GM19328 (cell line): ENCODE data around the gene SMARCE1.

Source experiments
- ATAC-seq: cut with Tn5 transposase; IDR thresholded peaks from one replicate; pipeline ENCODE4 v1.9.1; 2021; ENCODE audit warnings: mild to moderate bottlenecking, moderate library complexity; ENCODE audit not compliant: unreplicated experiment

Gene SMARCE1

DNA sequence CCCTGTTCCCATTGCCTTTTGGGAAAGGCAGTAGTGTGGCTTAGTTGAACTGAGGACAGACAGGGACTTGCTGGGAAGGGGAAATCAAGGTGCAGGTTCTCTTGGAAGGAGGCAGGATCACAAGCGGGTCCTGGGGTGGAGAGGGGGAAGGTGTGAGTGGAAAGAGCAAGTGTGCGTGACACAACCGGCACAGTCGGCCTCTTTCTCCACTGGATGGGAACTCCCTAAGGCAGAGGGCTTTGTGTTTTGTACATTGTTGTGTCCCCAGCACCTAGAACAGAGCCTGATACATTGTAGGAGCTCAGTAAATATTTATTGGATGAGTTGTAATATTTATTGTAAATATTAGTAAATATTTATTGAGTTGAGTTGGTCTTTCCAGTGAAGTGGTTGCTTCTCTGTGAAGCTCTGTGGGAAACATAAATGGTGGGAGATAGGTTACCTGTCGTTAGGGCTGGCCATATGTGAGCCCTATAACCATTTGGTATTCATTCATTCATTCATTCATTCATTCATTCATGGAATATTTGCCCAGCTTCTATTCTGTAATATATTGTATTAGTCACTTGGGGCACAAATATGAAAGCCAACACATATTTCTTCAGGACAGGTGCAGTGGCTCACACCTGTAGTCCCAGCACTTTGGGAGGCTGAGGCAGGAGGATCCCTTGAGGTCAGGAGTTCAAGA lies 34.0 kb downstream of the SMARCE1 start:
- no peak for ATAC-seq

DNA sequence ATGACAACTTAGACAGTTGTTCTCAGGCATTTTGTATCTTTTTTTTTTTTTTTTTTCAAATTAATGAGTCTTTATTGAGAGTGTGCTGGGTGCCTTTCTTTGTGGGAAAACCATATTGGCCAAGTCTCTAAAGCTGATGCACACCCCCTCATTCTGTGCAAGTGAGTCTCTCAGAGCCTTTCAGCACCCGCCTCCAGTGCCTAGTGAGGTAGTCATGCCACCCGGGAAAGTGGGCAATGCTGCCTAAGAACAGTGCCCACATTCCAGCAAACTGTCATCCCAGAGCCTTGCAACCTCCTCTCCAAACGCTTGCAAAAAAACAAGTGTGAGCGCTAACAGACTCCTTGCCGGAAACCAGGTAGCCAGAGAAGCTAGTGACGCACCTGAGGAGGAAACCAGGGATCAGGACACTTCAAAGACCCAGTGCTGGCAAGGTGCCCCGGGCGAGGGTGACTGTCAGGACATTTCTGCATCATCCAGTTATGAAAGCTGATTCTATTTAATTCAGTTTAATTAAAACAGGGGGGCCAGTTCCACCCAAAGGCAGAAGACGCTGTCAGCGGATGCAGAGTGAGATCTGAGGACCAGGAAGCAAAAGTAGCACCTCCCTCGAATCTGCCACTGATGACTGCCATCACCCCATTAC lies 34.9 kb downstream of the SMARCE1 start:
- no peak for ATAC-seq

DNA sequence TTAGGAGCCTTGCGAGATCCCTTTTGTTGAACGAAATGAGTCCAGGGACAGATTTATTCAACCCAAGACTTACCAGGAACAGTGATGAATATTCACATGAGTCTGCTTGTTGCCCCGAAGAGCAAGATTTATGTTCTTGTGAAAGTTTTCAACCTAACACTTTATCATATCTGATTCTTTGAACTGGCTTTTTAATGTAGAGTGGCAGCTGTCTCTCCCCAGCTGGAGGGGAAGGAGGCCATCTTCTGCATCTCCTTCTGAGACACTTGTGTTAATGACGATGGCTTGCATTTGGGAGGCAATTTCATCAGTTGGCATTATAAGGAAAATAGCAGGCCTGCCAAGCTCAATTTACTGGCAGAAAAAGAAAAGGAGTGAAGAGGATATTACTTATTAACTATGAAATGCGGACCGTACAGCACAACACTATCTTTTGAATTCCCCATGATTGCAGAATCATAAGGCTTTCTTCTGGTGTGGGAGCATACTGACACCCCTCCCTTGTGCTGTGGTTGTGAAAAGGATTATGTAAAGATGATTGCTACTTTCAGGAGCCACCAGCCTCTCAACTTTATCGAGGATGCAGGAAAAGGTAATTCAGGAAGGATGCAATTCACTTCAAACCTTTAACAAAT lies 35.7 kb downstream of the SMARCE1 start:
- ATAC-seq: no peak

DNA sequence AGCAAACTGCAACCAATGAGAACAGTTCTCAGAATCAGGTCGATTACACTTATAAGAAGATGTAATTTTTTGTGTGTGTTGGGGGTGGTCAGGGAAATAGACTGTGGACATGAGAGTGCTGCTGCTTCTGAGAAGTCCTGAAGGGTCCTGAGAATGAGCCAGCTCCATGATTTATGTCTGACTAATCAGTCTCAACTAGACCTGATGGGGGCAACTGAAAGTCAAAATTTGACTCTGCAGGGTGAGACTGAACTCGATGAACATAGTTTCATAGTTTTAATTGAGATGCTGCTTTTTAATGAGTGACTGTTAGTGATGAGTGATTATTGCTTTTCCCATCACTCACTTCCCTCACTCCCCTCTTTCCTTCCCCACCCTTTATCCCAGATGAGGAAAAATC lies 37.3 kb downstream of the SMARCE1 start:
- ATAC-seq: no peak

DNA sequence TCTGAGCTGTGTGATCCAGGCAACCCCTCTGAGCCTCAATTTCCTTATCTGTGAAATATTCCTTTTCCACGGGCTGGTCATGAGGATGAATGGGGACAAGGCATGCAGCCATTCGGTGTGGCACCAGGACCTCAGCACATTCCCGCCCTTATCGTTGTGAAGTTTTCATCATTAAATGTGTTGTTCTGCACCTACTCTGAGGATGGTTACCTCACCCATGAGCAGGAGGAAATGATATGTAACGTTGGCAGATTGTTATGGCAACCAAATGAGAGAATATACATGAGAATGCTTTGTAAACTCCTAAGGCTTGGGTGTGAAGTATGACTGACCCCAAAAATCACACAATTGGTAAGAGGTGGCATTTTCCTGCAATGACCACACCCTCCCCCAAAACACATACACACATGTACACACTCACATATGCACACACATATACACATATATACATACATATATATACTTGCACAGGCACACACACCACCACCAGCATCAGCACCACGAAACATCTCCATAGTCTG lies 39.5 kb downstream of the SMARCE1 start:
- no peak for ATAC-seq

DNA sequence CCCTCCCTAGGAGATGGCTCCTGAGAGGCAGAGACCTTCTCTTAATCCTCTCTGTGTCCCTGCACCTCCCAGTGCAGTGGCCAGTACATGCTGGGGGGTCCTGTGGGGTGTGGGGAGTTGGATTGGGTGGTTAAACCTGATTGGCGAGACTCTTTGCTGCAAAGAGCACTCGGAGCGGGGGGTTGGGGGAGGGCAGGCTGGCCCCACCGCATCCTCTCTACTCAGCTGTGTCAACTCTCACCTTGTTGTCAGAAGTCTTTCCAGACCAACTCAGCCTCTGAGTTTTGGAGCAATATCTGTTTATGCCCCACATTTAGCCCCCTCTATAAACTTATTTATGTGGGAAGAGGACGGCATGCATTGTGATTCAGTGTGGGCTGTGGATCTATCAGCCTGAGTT lies 40.0 kb downstream of the SMARCE1 start:
- no peak for ATAC-seq

DNA sequence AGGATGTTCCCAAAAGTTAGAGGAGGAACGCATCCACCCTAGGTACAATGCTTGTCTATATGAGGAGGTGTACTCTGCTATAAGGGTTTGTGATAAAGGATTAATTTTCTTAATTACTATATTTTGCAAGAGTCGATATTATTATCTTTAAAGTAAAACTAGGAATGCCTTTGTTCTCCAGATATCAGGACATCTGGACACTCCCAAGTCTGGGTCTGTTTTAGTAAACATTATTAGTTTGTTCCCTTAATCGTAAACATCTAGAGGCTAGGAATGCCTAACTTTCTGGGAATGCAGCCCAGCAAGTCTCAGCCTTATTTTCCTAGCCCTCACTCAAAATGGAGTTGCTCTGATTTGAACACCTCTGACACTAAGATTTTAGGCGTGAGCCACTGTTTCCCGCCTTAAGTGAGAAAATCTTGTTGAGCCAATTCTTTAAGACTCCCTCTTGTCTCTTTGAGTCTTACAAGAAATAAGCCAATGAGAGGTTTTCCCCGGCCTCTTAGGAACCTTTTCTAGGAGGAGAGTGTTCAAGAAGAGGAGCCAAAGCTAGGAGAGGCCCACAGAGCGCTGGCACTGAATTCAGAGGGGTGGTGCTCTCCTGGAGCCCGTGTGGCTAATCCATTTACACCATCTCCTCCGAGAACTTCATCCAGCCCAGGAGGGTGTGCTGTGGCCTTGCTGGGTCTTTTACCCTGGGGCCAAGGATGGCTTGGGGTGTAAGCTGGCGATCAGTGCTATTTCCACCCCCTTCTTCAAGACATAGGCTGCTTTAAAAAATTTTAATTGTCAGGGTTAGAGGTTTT lies 40.9 kb downstream of the SMARCE1 start:
- no peak for ATAC-seq

DNA sequence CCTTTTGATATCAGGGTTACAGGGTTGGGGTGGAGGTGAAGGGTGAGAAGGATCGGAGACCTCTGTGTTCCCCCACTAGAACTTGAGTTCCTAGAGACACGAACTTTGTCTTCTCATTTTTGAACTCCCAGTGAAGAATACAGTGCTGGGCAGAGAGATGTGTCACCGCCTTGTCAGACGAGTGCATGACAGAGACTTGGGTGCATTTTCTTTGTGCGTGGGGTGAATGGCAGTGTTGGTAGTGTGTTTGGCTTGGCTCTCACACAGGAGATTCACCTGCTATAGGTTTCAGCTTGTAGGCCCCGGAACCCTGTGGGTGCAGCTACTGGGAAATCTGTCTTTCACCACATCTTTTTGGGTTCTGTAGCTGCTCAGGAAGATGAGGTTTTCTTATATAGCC lies 42.3 kb downstream of the SMARCE1 start:
- no peak for ATAC-seq

DNA sequence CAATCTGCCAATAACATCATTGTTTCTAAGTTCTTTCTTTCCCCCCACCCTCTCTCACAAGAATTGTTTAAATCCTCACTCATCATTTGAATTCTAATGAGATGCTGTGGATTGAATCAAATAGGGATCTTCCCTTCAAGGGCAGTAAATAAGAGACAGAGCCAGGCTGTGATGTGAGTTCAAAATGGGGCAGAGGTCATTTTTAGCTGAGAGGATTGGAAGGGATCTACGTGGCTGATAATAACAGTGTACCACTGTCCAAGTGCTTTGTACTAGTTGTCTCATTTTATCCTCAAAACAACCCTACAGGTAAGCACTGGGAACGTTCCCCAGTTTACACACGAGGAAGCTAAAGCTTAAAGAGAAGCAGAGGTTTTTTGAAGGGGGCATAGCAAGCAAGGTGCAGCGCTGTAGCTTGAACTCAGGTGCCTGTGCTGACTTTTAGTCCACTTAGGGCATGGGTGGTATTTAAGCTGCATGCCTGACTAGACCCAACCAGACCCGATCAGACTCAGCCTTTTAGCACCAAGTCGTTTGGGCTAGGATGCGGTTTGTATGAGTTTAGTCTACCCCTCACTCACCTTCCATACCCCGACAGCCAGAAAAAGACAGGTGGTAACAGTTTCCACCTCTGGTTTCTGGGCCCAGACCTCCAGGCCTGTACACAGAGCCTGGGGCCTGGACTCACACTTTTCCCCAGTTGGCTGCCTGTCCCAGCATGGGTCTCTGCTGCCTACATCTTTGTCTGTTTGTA lies 43.1 kb downstream of the SMARCE1 start:
- no peak for ATAC-seq

DNA sequence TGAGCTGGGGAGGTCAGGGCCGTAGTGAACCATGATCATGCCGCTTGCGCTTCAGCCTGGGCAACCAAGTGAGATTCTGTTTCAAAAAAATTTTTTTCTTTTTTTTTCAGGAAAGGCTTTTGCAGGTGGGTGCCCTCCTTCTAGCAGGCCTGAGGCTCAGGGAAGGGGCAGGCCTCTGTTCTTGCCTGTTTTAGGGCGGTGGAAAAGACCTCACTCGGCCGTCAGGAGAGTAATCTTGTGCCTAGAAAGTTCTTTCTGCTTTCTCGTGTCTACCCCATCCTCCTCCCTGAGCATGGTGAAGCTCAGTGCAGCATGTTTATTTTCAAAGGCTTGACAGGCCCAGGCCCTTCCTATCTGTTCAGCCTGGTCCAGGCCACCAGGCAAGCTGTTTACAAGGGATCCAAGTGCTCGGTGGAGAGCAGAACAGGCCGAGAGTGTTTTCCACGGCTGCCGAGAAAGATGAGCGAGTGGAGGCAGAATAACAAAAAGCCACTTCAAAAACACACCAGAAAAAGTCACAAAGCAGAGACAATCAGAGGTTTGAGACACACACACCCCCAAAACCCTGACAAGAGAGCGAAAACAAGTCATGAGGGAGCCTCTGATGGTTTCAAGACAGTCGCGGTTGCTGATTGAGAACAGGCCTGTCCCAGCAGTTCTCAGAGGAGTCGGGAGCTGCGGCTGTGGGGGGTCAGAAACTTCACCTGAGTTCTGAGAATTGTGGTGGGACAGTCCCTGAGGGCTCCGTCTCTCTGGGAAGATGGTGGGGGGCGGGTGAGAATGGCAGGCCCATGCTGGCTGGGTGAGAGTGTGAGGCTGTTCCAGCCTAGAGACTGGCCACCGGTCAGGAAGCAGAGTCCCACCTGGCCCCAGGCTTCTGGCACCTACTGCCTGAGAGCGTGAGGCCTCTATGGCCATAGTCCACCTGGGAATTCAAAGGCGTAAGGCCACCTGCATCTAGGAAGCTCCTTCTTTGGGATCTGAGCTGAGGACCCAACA lies 44.9 kb downstream of the SMARCE1 start:
- no peak for ATAC-seq

DNA sequence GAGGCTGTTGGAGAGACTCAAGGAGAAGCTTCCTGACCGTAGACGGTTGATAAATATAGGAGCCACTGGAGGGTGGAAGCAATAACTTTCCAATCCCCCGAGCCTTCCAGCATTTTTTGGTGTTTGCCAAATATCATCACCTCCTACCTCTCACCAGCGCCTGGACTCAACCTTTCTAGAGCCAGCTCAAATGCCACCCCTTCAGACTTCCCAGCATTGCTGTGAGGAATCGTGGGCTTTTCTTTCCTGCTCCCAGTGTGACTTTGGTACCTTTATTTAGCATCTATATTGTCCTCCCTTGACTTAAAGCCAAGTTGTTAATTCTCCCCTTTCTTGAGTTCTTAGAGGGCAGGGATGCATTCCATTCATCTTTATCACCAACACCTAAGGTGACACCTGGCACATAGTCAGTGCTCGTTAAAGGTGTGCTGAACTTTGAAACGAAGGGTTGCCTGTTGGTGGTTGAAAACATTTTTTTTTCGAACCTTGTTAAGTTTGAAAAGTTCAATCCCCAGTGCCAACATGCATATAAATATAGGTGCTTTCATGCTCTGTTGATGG lies 47.1 kb downstream of the SMARCE1 start:
- no peak for ATAC-seq

DNA sequence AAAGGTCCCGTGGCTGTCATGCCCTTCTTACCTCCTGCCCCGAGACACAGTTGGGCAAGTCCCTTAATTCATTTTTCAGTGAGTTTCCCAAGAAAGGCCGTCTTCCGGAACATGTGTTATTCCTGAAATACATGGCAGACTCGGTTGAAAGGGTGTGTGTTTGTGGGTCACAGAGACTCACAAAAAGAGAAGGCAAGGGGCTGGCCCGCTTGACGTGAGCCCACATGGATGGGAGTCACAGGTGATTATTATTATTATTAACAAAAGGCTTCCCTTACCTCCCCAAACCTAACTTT lies 48.2 kb downstream of the SMARCE1 start:
- ATAC-seq: no peak

DNA sequence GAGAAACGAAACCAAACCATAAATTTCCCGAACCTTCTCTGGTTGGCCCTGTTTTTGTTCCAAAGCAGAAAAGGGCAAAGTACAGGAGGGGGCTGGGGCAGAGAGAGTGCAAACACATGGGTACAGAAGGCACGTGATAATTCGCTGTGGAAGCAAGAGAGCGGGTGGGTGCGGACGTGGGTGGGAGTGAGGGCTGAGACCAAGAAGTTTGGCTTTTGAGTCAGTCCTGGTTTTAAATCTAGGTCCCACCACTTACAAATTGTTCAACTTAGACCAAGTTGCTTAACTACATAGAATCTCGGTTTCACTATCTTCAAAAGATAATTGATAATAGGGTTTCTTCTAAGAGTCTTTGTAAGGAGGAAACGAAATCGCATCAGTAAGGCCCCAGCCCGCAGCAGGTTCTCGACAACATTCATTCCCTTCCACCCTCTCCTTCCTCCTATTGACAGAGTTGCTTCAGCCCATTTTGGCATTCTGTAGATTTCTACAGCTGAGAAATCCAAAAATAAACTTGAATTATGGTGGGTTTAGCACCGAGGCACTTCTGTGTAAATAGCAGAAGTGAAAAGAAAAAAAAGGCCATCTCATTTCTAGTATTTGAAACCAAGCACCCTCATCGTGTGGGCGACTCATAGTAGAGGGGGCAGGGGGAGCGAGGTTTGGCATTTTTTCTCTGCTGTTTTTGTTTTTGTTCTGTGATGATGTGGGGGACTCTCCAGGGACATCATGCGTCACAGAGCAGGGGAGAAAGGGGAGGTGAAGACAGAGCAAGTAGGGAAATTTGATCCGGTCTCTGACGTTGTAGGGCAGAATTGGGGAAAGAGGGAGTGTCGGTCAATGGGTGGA lies 48.8 kb downstream of the SMARCE1 start:
- ATAC-seq: peak; percentile 61

DNA sequence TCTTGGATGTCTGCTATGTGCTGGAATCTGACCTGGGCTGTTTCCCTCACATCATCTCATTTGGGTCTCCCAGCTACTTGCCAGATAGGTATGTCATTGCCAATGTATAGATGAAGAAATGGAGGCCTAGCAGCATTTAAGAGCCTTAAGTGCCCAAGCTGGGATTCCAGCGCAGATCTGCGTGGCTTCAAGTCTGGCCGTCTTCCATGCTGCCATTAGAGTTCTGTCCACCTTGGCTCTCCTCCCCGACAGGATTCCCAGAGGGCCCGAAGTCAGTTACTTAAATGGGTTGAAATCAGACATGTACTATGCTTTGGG lies 49.4 kb downstream of the SMARCE1 start:
- no peak for ATAC-seq

DNA sequence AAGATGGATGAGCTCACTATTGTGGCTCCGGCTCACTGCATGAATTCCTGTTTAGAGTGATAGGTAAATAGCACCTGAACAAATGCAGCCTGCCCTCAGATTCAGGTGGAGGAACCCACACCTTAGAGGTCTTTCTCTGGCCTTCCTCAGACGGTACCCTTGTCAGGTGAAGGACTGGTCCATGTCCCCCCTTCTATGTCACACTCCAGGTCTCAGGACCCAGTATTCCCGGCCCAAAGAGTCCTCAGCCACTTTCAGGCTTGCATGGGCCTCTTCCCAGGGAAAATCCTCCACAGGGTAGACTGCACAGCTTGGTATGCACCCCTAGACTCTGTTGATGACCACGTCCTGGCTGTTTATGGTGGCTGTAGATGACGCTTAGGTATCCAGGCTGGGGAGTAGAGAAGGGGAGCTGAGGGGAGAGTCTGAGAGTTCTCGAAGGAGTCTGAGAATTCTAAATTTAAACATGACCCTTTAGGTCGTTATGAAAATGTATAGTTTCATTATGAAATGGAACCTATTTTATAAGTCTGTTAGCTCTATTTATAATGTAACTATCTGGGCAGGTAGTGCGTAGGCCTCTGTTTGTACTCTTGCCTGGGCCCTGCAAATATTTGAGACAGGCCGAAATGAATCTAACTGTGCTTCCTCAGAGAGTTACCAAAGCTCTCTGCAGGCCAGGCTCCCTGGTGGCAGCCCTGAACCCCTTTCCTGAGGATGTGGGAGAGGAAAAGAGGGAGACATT lies 49.9 kb downstream of the SMARCE1 start:
- ATAC-seq: no peak

DNA sequence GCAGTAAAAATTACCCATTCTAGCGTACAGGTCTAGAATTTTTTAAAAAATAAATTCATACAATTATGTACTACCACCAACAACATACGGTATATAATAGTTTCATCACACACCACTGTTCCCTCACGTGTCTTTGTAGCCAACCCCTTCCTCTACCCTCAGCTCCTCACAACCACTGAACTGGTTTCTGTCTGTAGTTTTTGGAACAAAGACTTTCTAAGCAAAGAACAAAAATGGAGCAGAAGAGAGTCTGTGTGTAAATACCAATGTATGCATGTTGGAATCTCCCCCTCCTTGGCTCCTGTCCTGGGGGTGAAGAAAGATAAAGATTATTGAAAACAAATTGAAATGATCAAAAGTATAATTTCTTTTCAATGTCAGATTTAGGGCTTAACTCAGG lies 50.5 kb downstream of the SMARCE1 start:
- no peak for ATAC-seq

DNA sequence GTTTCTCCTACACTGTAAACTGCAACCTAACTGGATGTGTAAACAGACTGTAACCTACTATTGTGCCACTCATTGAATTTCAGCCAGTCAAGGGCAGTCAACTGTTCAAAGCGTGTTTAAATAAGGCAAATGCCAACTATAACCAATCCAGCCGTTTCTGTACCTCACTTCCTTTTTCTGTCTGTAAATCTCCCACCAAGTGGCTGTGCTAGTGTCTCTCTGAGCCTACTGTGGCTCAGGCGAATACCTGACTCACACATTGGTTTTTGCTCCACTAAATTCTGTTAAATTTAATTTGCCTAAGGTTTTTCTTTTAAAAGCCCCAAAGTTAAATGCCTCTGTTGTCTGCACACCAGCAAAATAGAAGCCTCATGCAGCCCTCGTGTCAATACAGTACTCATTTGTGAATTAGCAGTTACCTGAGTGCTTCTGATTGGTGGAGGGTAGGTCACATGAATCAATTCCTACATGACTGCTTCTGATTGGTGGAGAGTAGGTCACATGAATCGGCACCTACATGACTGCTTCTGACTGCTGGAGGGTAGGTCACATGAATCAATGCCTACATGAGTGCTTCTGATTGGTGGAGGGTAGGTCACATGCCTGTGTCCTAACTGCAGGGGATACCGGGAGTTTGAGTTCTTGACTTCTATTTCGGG lies 51.2 kb downstream of the SMARCE1 start:
- no peak for ATAC-seq
